ENCODE data around the gene PSMC2. TPM values are rescaled to one million over a fixed set of nuclear protein-coding genes. Genes with fewer than 3 reads are reported as not detected.
A peak's percentile ranks its signal among the peaks of the same experiment; 100 is the strongest.

The PSMC2 gene
- total RNA-seq, result 100 to 1,000 TPM in 3 of 4 donors, 10 to 100 TPM in 1; 65.9 to 128 (median 105) TPM

- WGBS, 2 donors, result 1 to 2% methylated on average over 24 to 25 of the region's 25 CpGs
Observed at GRCh38 chr7:103347507-103348267, at the start of gene PSMC2. PSMC2 (plus strand) TSS chr7:103347643; CDS start chr7:103347712, 69 bp downstream.

GRCh38 chr7:103297837-103298179 is 49.6 kb upstream of the PSMC2 start:
- H3K4me3 ChIP-seq, result peak overlapping the region; percentile 84 to 90 (median 88)
- no peak for DNase-seq
- peak overlapping the region; percentile 85 to 90 (median 86) for H3K27ac ChIP-seq
- WGBS, 2 donors, result 1% methylated on average over 7 of the region's 7 CpGs
- no peak for TF ChIP-seq POLR2A (IDR thresholded peaks at IDR 0.05)
- TF ChIP-seq CTCF (IDR thresholded peaks at IDR 0.05), result no peak
- H3K36me3 ChIP-seq, result peaks cover 0 to 36% (median 15%) of the 10 kb centered on the region in 3 donors
- intact Hi-C loops (cut with DNase I), result no loop called here
- no peaks in the 10 kb centered on the region for H3K27me3 ChIP-seq
- peaks cover 0 to 28% (median 12%) of the 10 kb centered on the region in 3 donors for H3K4me1 ChIP-seq
- no peaks in the 10 kb centered on the region for H3K9me3 ChIP-seq

More at GRCh38 chr7:103347507-103348267, at the start of gene PSMC2:
- DNase-seq, result peak; percentile 10
- H3K27ac ChIP-seq, result peak within 1 kb of the TSS; percentile 86 to 97 (median 92)
- no peaks in the 10 kb centered on the region for H3K27me3 ChIP-seq
- H3K4me3 ChIP-seq, result peak within 1 kb of the TSS; percentile 58 to 97 (median 86)
- TF ChIP-seq POLR2A (IDR thresholded peaks at IDR 0.05), result peak in 2 of 4 donors; percentile 14 to 38
- TF ChIP-seq CTCF (IDR thresholded peaks at IDR 0.05), result peak in 1 of 6 experiments; percentile 27
- no peaks in the 10 kb centered on the region for H3K9me3 ChIP-seq
- intact Hi-C loops (cut with DNase I), result no loop called here
- peaks cover 16 to 74% (median 37%) of the 10 kb centered on the region in 3 donors for H3K4me1 ChIP-seq
- peaks cover 0 to 5% (median 0%) of the 10 kb centered on the region in 3 donors for H3K36me3 ChIP-seq

- H3K9me3 ChIP-seq, result no peaks in the 10 kb centered on the region
- peaks cover 0 to 55% (median 18%) of the 10 kb centered on the region in 3 donors for H3K36me3 ChIP-seq
- peaks cover 0 to 28% (median 12%) of the 10 kb centered on the region in 3 donors for H3K4me1 ChIP-seq
- H3K27me3 ChIP-seq, result no peaks in the 10 kb centered on the region
- intact Hi-C loops (cut with DNase I), result no loop called here
- WGBS, 2 donors, result 90% methylated on average over 6 of the region's 6 CpGs
- no peak overlapping the region for H3K4me3 ChIP-seq
- H3K27ac ChIP-seq, result no peak overlapping the region
- TF ChIP-seq POLR2A (IDR thresholded peaks at IDR 0.05), result no peak
- TF ChIP-seq CTCF (IDR thresholded peaks at IDR 0.05), result no peak
- DNase-seq, result no peak
Observed at GRCh38 chr7:103299660-103300059, 47.8 kb upstream of the PSMC2 start.

GRCh38 chr7:103301441-103301840 is 46.0 kb upstream of the PSMC2 start:
- no peak for DNase-seq
- H3K4me1 ChIP-seq, result peaks cover 0 to 28% (median 12%) of the 10 kb centered on the region in 3 donors
- TF ChIP-seq CTCF (IDR thresholded peaks at IDR 0.05), result no peak
- TF ChIP-seq POLR2A (IDR thresholded peaks at IDR 0.05), result no peak
- H3K36me3 ChIP-seq, result peaks cover 0 to 73% (median 22%) of the 10 kb centered on the region in 3 donors
- WGBS, 2 donors, result 54 to 62% methylated on average over 2 of the region's 2 CpGs
- H3K9me3 ChIP-seq, result no peaks in the 10 kb centered on the region
- H3K4me3 ChIP-seq, result no peak overlapping the region
- no peak overlapping the region for H3K27ac ChIP-seq
- intact Hi-C loops (cut with DNase I), result no loop called here
- H3K27me3 ChIP-seq, result no peaks in the 10 kb centered on the region

GRCh38 chr7:103307503-103308231 is 39.8 kb upstream of the PSMC2 start:
- WGBS, 2 donors, result 43 to 62% methylated on average over 3 of the region's 3 CpGs

More at GRCh38 chr7:103307503-103308231, 39.8 kb upstream of the PSMC2 start:
- Histone ChIP-seq H3K27ac (peak overlapping the region in 2 of 4 donors; percentile 14 to 23), H3K36me3 (peaks cover 5 to 100% (median 41%) of the 10 kb centered on the region in 3 donors), H3K9me3 (no peaks in the 10 kb centered on the region), H3K4me1 (peaks cover 0 to 10% (median 0%) of the 10 kb centered on the region in 3 donors), H3K27me3 (no peaks in the 10 kb centered on the region), H3K4me3 (no peak overlapping the region)
- TF ChIP-seq CTCF (IDR thresholded peaks at IDR 0.05), result no peak
- TF ChIP-seq POLR2A (IDR thresholded peaks at IDR 0.05), result no peak
- intact Hi-C loops (cut with DNase I), result no loop called here
- DNase-seq, result no peak
